Measurements from ENCODE around the gene RTN4. TPM values are rescaled to one million over a fixed set of nuclear protein-coding genes. Genes with fewer than 3 reads are reported as not detected.

Gene RTN4
- total and polyA plus RNA-seq, 2 experiments from 2014 or later: 284 to 455 TPM

DNA sequence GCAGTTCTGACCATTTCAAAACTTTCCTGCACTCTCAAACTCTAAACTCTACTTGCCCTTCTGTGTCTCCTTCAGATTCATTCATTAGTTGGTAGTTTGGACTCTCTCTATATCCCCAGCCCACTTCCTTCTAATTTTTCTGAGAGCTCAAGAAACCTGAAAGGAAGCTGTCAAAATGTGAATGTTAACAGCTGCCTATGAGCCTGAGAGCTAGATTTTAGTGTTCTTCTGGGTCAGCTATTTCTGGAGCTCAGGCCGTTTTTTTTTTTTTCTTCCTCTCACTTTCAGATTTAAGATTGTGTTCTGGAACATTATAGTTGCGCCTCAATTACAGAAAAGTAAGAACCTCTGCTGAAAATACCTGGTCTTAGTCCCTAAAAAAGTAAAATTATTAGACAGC, 73.1 kb downstream of the RTN4 start:
- WGBS (ENCODE audit: low lambda C conversion rate, missing lambda C conversion rate): 65% methylated on average over 2 of the region's 2 CpGs
- Histone ChIP-seq H3K27me3 (no peaks in the 10 kb centered on the region), H3K4me2 (no peak overlapping the region), H3K9me2 (replicated peaks; ENCODE audit: insufficient read depth) (no peaks in the 10 kb centered on the region), H3K4me1 (ENCODE audit: insufficient read depth) (peaks cover 16% of the 10 kb centered on the region), H3K4me3 (no peak overlapping the region), H2AFZ (no peak overlapping the region), H3K79me2 (peaks cover 98% of the 10 kb centered on the region), H3K36me3 (replicated peaks; ENCODE audit: insufficient read depth, low read depth) (no peaks in the 10 kb centered on the region), H3K9me3 (ENCODE audit: low read depth) (no peaks in the 10 kb centered on the region), H3K27ac (peak overlapping the region; percentile 32), H4K20me1 (ENCODE audit: insufficient read depth, poor library complexity, severe bottlenecking) (peaks cover 74% of the 10 kb centered on the region)
- TF ChIP-seq EZH2phosphoT487 (IDR thresholded peaks at IDR 0.05; ENCODE audit: low read depth, severe bottlenecking, unreplicated experiment) (no peak), EZH2 (IDR thresholded peaks at IDR 0.05; ENCODE audit: borderline replicate concordance) (no peak)
- TF ChIP-seq, protein P1, sequence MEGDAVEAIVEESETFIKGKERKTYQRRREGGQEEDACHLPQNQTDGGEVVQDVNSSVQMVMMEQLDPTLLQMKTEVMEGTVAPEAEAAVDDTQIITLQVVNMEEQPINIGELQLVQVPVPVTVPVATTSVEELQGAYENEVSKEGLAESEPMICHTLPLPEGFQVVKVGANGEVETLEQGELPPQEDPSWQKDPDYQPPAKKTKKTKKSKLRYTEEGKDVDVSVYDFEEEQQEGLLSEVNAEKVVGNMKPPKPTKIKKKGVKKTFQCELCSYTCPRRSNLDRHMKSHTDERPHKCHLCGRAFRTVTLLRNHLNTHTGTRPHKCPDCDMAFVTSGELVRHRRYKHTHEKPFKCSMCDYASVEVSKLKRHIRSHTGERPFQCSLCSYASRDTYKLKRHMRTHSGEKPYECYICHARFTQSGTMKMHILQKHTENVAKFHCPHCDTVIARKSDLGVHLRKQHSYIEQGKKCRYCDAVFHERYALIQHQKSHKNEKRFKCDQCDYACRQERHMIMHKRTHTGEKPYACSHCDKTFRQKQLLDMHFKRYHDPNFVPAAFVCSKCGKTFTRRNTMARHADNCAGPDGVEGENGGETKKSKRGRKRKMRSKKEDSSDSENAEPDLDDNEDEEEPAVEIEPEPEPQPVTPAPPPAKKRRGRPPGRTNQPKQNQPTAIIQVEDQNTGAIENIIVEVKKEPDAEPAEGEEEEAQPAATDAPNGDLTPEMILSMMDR (IDR thresholded peaks at IDR 0.05; ENCODE audit: poor library complexity): no peak
- DNase-seq (ENCODE audit: low spot score): no peak

DNA sequence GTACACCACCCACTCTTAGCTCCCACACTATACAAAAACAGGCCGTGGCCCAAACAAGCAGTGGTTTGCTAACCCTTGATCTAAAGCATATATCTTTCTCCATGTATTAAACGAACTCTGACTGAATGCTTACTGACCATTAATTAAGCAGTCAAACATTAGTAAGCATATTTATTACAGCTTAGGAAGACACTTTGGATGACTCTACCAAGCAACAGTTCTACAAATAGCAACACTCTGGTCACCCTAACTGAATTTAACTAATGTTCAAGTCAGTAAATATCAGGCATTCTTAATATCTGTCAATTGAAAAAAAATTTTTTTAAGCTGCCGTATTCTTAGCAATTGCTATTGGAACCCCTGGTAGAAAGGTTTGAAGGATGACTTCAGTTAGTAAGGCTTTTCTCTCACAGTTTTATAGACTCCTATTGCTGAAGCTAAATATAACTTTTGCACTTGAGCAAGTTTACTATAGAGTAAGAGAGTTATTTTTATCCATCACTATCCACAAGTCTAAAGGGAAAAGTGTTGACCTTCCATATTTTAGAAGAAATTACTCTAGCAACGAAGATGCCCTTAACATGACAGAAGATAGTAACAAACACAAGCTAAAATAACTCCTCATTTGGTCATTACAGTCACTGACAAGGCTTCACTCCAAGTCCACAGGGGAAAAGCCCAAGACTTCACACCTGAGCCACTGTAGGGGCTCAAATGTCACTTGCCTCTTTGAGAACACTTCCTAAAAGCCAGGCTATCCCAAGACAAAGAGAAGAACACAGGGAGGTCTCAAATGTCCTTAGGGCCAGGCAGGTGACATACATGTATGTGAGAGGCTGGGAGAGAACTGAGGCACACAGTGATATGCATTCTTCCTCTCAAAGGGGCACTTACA, 74.4 kb downstream of the RTN4 start:
- no peaks in the 10 kb centered on the region for H3K27me3 ChIP-seq
- no peak overlapping the region for H3K4me3 ChIP-seq
- no peak overlapping the region for H3K27ac ChIP-seq
- 92% methylated on average over 4 of the region's 4 CpGs for WGBS (ENCODE audit: low lambda C conversion rate, missing lambda C conversion rate)
- no peaks in the 10 kb centered on the region for H3K9me2 ChIP-seq (replicated peaks; ENCODE audit: insufficient read depth)
- no peaks in the 10 kb centered on the region for H3K36me3 ChIP-seq (replicated peaks; ENCODE audit: insufficient read depth, low read depth)
- peaks cover 95% of the 10 kb centered on the region for H3K79me2 ChIP-seq
- H3K4me1 ChIP-seq (ENCODE audit: insufficient read depth): peaks cover 16% of the 10 kb centered on the region
- H2AFZ ChIP-seq: no peak overlapping the region
- H3K4me2 ChIP-seq: no peak overlapping the region
- no peak for DNase-seq (ENCODE audit: low spot score)
- TF ChIP-seq EZH2 (IDR thresholded peaks at IDR 0.05; ENCODE audit: borderline replicate concordance) (no peak), EZH2phosphoT487 (IDR thresholded peaks at IDR 0.05; ENCODE audit: low read depth, severe bottlenecking, unreplicated experiment) (no peak)
- TF ChIP-seq, protein P1 (IDR thresholded peaks at IDR 0.05; ENCODE audit: poor library complexity): no peak
- peaks cover 72% of the 10 kb centered on the region for H4K20me1 ChIP-seq (ENCODE audit: insufficient read depth, poor library complexity, severe bottlenecking)
- no peaks in the 10 kb centered on the region for H3K9me3 ChIP-seq (ENCODE audit: low read depth)

DNA sequence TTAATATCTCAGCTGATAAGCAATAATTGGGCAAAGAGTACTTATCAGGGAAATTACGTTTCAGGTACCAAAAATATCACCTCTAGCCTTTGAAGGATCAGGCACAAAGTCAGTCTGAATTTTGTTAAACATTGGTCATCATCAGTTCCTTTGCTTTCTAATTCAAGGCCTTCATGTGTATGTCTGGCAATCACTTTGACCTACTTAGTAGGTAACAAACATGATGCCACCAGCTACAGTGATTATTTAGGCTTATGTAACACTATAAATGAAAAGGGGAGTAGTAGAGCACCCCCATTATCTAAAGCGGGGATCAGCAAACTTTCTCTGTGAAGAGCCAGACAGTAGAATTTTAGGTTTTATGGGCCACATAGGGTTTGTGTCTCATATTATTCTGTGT, 75.1 kb downstream of the RTN4 start:
- no peak for DNase-seq (ENCODE audit: low spot score)
- Histone ChIP-seq H3K27ac (no peak overlapping the region), H3K79me2 (peaks cover 88% of the 10 kb centered on the region), H3K4me3 (no peak overlapping the region), H3K9me3 (ENCODE audit: low read depth) (no peaks in the 10 kb centered on the region), H3K27me3 (no peaks in the 10 kb centered on the region), H3K36me3 (replicated peaks; ENCODE audit: insufficient read depth, low read depth) (no peaks in the 10 kb centered on the region), H3K4me1 (ENCODE audit: insufficient read depth) (peaks cover 16% of the 10 kb centered on the region), H2AFZ (no peak overlapping the region), H3K4me2 (no peak overlapping the region), H3K9me2 (replicated peaks; ENCODE audit: insufficient read depth) (no peaks in the 10 kb centered on the region), H4K20me1 (ENCODE audit: insufficient read depth, poor library complexity, severe bottlenecking) (peaks cover 66% of the 10 kb centered on the region)
- WGBS (ENCODE audit: low lambda C conversion rate, missing lambda C conversion rate): 93% methylated on average over 2 of the region's 2 CpGs
- TF ChIP-seq EZH2 (IDR thresholded peaks at IDR 0.05; ENCODE audit: borderline replicate concordance) (no peak), EZH2phosphoT487 (IDR thresholded peaks at IDR 0.05; ENCODE audit: low read depth, severe bottlenecking, unreplicated experiment) (no peak)
- TF ChIP-seq, protein P1 (IDR thresholded peaks at IDR 0.05; ENCODE audit: poor library complexity): no peak
